Thyroid gland (tissue), 4 donors: ENCODE measurements around the gene CYBA. TPM values are rescaled to one million over a fixed set of nuclear protein-coding genes. Genes with fewer than 3 reads are reported as not detected.

Experiments
- DNase-seq, 2 donors: peaks; one replicate each; pipeline ENCODE4 v3.0.0-alpha.2; 2019
- H3K27ac ChIP-seq, 3 donors: fragments of 200-600 bp; sonication (generic); 1 replicate in 2 of 3; 2 replicates in 1 of 3; pipeline ENCODE4 v1.5.1; 2016 to 2019; ENCODE audit warnings: mild to moderate bottlenecking in 1 of 3, moderate library complexity in 1 of 3
- H3K27me3 ChIP-seq: fragments of 200-600 bp; sonication (generic); one replicate; pipeline ENCODE4 v1.5.1; 2019
- H3K36me3 ChIP-seq, 2 donors: fragments of 200-600 bp; sonication (generic); one replicate each; pipeline ENCODE4 v1.5.1; 2016 to 2019
- H3K4me1 ChIP-seq, 2 donors: fragments of 200-600 bp; sonication (generic); one replicate each; pipeline ENCODE4 v1.5.1; 2017 to 2019
- H3K4me3 ChIP-seq, 3 donors: fragments of 200-600 bp; sonication (generic); replicated peaks in 1 of 3; 1 replicate in 2 of 3; 2 replicates in 1 of 3; pipeline ENCODE4 v1.5.1; 2016; ENCODE audit warnings: mild to moderate bottlenecking in 1 of 3
- H3K9me3 ChIP-seq: fragments of 200-600 bp; sonication (generic); one replicate; pipeline ENCODE4 v1.5.1; 2017
- POLR2A ChIP-seq, 2 donors: fragments of 450-650 bp; IDR thresholded peaks; one replicate each; pipeline ENCODE4 v1.6.1; 2017; ENCODE audit warnings: antibody characterized with exemption in 2 of 2, mild to moderate bottlenecking in 2 of 2, moderate library complexity in 1 of 2
- WGBS, 2 donors: methylation state at CpG; one replicate each; pipeline ENCODE4 v1.1.5; 2017; 5-methylcytosine and 5-hydroxymethylcytosine counted together
- intact Hi-C: fragments of 100-400 bp; cut with DNase I; formaldehyde crosslinking; loops from one replicate; pipeline ENCODE4 v1.15.1; 2023
- total RNA-seq, 4 donors: library from RNA; depleted of rRNA; stranded (reverse); fragments of >200 nt; gene quantifications; one replicate each; pipeline ENCODE4 v1.2.3, GENCODE V29; 2016
- TF ChIP-seq, protein P1 (sequence below), 6 experiments: fragments of 200-600 bp in 3 of 6; fragments of 450-650 bp in 3 of 6; sonication (generic) in 3 of 6; IDR thresholded peaks; one replicate each; pipeline ENCODE4 v1.5.1; 2016 to 2019; ENCODE audit warnings: antibody characterized with exemption in 6 of 6, mild to moderate bottlenecking in 2 of 6, inconsistent platforms in 1 of 6, moderate library complexity in 1 of 6

CYBA gene
- total RNA-seq = 100 to 1,000 TPM; 199 to 475 (median 339) TPM

DNA sequence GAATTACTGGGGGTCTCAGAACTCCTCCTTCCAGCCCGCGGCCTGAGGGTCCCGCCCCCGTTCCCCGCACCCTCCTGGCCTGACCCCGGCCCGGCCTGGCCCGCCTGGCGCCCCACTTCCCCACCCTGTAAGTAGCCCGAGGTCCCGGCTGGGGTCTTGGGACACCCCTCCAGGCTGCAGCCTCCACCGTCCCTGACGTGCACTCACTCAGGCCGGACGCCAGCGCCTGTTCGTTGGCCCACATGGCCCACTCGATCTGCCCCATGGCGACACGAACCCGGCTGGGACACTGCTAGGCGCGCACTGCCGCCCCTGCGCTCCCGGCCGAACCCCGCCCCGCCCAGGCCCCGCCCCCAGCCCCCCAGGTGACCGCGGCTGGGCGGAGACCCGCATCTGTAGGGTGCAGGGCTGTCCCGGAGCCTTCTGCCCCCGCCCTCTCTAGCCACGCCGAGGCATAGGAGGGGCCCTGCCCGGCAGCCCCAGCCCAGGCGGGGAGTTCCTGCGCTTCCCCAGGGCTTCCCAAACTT lies at the start of gene CYBA:
Gene CYBA (minus strand): TSS at position 305 of the 527 bp plus-strand sequence. CDS start 40 bp downstream, at position 265.
- TF ChIP-seq, protein P1, sequence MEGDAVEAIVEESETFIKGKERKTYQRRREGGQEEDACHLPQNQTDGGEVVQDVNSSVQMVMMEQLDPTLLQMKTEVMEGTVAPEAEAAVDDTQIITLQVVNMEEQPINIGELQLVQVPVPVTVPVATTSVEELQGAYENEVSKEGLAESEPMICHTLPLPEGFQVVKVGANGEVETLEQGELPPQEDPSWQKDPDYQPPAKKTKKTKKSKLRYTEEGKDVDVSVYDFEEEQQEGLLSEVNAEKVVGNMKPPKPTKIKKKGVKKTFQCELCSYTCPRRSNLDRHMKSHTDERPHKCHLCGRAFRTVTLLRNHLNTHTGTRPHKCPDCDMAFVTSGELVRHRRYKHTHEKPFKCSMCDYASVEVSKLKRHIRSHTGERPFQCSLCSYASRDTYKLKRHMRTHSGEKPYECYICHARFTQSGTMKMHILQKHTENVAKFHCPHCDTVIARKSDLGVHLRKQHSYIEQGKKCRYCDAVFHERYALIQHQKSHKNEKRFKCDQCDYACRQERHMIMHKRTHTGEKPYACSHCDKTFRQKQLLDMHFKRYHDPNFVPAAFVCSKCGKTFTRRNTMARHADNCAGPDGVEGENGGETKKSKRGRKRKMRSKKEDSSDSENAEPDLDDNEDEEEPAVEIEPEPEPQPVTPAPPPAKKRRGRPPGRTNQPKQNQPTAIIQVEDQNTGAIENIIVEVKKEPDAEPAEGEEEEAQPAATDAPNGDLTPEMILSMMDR (IDR thresholded peaks at IDR 0.05) = no peak
- TF ChIP-seq POLR2A (IDR thresholded peaks at IDR 0.05) = peak in 1 of 2 donors; percentile 53
- Histone ChIP-seq H3K4me1 (peaks cover 17 to 19% of the 10 kb centered on the region in 2 donors), H3K4me3 (peak within 1 kb of the TSS; percentile 66 to 70 (median 68)), H3K36me3 (no peaks in the 10 kb centered on the region), H3K9me3 (no peaks in the 10 kb centered on the region), H3K27ac (peak within 1 kb of the TSS; percentile 58 to 83 (median 73)), H3K27me3 (no peaks in the 10 kb centered on the region)
- WGBS, 2 donors = 0% methylated on average over 12 of the region's 41 CpGs; no CpG with 5 or more reads in 1 of the 2 donors
- intact Hi-C loops = loop anchor here (10.0 kb wide), 2 partner anchors 76 to 206 kb away; partner anchors contain the start of gene ZC3H18
- peak; percentile 86 to 90 for DNase-seq

GRCh38 chr16:88700322-88700635 lies 49.4 kb upstream of the CYBA start:
- no peak for DNase-seq
- TF ChIP-seq, protein P1 (IDR thresholded peaks at IDR 0.05) = no peak
- TF ChIP-seq POLR2A (IDR thresholded peaks at IDR 0.05) = no peak
- Histone ChIP-seq H3K27me3 (no peaks in the 10 kb centered on the region), H3K9me3 (no peaks in the 10 kb centered on the region), H3K4me3 (no peak overlapping the region), H3K36me3 (peaks cover 8 to 29% of the 10 kb centered on the region in 2 donors), H3K4me1 (peaks cover 8 to 32% of the 10 kb centered on the region in 2 donors), H3K27ac (peak overlapping the region in 2 of 3 donors; percentile 39 to 48)
- 80 to 92% methylated on average over 14 of the region's 14 CpGs for WGBS, 2 donors
- intact Hi-C loops = no loop called here

DNA sequence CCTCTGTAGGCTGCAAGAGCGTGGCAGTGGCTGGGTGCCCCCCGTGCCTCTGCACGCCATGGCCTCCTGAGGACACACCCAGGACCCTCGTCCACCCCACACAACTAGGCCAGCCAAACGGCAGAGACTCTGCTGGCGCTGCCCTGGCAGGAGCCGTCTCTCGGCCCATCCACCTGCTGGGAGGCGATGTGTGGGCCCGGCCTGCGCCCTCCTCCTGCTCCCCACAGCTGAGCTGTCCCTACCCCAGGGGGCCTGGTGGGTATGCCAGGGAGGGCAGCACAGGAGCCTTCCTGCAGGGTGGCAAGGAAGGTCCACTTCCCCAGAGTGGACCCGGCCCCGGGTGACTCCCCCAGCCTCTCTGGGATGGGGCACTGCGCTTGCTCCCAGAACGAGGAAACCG lies 48.3 kb upstream of the CYBA start:
- intact Hi-C loops = no loop called here
- H3K27ac ChIP-seq = no peak overlapping the region
- TF ChIP-seq, protein P1 (IDR thresholded peaks at IDR 0.05) = no peak
- TF ChIP-seq POLR2A (IDR thresholded peaks at IDR 0.05) = no peak
- H3K9me3 ChIP-seq = no peaks in the 10 kb centered on the region
- DNase-seq = no peak
- no peak overlapping the region for H3K4me3 ChIP-seq
- peaks cover 0 to 24% of the 10 kb centered on the region in 2 donors for H3K4me1 ChIP-seq
- H3K36me3 ChIP-seq = peaks cover 8 to 29% of the 10 kb centered on the region in 2 donors
- 94% methylated on average over 5 of the region's 16 CpGs; no CpG with 5 or more reads in 1 of the 2 donors for WGBS, 2 donors
- no peaks in the 10 kb centered on the region for H3K27me3 ChIP-seq

DNA sequence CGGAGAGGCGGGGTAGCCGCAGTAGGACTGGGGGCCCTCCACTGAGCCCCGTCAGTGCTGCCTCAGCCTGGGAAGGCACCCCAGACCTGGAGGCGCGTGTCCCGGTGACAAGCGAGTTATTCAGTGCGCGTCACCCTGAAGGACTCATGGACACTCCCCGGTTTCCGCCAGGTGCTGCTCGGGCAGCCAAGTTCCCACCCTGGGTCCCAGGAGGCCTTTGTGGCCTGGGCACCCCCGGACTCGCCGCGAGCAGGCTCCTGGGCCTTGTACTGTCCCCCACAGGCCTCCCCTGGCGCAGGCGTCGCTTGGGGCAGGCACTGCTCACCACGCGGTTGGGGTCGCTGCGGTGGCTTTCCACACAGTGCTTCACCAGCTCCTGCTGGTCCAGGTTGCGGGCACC lies 47.8 kb upstream of the CYBA start:
- WGBS, 2 donors = 97 to 99% methylated on average over 11 to 18 of the region's 25 CpGs
- Histone ChIP-seq H3K4me1 (peaks cover 0 to 18% of the 10 kb centered on the region in 2 donors), H3K4me3 (no peak overlapping the region), H3K27ac (no peak overlapping the region), H3K36me3 (peaks cover 8 to 29% of the 10 kb centered on the region in 2 donors), H3K27me3 (no peaks in the 10 kb centered on the region), H3K9me3 (no peaks in the 10 kb centered on the region)
- intact Hi-C loops = no loop called here
- TF ChIP-seq, protein P1 (IDR thresholded peaks at IDR 0.05) = no peak
- TF ChIP-seq POLR2A (IDR thresholded peaks at IDR 0.05) = no peak
- no peak for DNase-seq

- peaks cover 8 to 29% of the 10 kb centered on the region in 2 donors for H3K36me3 ChIP-seq
- 83 to 86% methylated on average over 30 of the region's 37 CpGs for WGBS, 2 donors
- no peak overlapping the region for H3K27ac ChIP-seq
- intact Hi-C loops = no loop called here
- H3K4me1 ChIP-seq = peaks cover 0 to 15% of the 10 kb centered on the region in 2 donors
- DNase-seq = no peak
- H3K27me3 ChIP-seq = no peaks in the 10 kb centered on the region
- H3K9me3 ChIP-seq = no peaks in the 10 kb centered on the region
- TF ChIP-seq POLR2A (IDR thresholded peaks at IDR 0.05) = no peak
- TF ChIP-seq, protein P1 (IDR thresholded peaks at IDR 0.05) = peak in 1 of 6 experiments; percentile 17
- no peak overlapping the region for H3K4me3 ChIP-seq
Measured at GRCh38 chr16:88697831-88698615, 47.2 kb upstream of the CYBA start.
